Right ventricle myocardium superior (tissue), 1 donor: ENCODE results near the gene SKI. TPM values are rescaled to one million over a fixed set of nuclear protein-coding genes. Genes with fewer than 3 reads are reported as not detected.
A peak's percentile ranks its signal among the peaks of the same experiment; 100 is the strongest.
"Not testable (repeated sequence)": the region's sequence is repeated elsewhere in the genome, so short reads cannot be mapped to it uniquely, and the experiment has no call there.

Experiments
- ATAC-seq: fragments of 200-7000 bp; cut with Tn5 transposase; one replicate; pipeline ENCODE4 v1.9.1; 2020; ENCODE audit warnings: mild to moderate bottlenecking; ENCODE audit not compliant: poor library complexity
- DNase-seq: peaks from one replicate; pipeline ENCODE4 v3.0.0-alpha.2; 2020
- intact Hi-C: fragments of 100-400 bp; cut with DNase I; formaldehyde crosslinking; loops from one replicate; pipeline ENCODE4 v1.11.2; 2022
- total RNA-seq: library from RNA; stranded (reverse); fragmentation: NEBNext Ultra II Directional; extraction: Animal tissue kit (Norgen Biotek cat#: 25700); gene quantifications from one replicate; pipeline ENCODE4 v1.2.1, GENCODE V29; 2021
- donor health status: DM: no; HTN: yes; CAD: no; lungs with severe emphysema.

Gene SKI
- total RNA-seq, 1 donor from 2014 or later = 35.1 TPM

GRCh38 chr1:2331580-2331979 is 103.5 kb downstream of the SKI start:
- DNase-seq, intact Hi-C loops, ATAC-seq: not testable (repeated sequence)

GRCh38 chr1:2334366-2334765 is 106.2 kb downstream of the SKI start:
- no peak for ATAC-seq
- no peak for DNase-seq
- intact Hi-C loops = no loop called here

GRCh38 chr1:2334883-2335534 is 106.9 kb downstream of the SKI start:
- ATAC-seq = no peak

GRCh38 chr1:2335721-2336455 is 107.8 kb downstream of the SKI start:
- ATAC-seq (no peak), DNase-seq (no peak)
- intact Hi-C loops = no loop called here

More at GRCh38 chr1:2334883-2335534, 106.9 kb downstream of the SKI start:
- intact Hi-C loops = no loop called here
- DNase-seq = no peak

- ATAC-seq = no peak
- no peak for DNase-seq
- intact Hi-C loops = no loop called here
Observed at GRCh38 chr1:2336499-2336898, 108.4 kb downstream of the SKI start.

- intact Hi-C loops = no loop called here
- DNase-seq (no peak), ATAC-seq (no peak)
Observed at GRCh38 chr1:2337081-2337480, 109.0 kb downstream of the SKI start.

- intact Hi-C loops = no loop called here
- DNase-seq = no peak
- no peak for ATAC-seq
Observed at GRCh38 chr1:2337501-2337900, 109.4 kb downstream of the SKI start.

GRCh38 chr1:2339206-2340085 is 111.3 kb downstream of the SKI start:
- ATAC-seq (no peak), DNase-seq (no peak)
- intact Hi-C loops = no loop called here

- peak; percentile 22 for DNase-seq
- no peak for ATAC-seq
- intact Hi-C loops = no loop called here
Observed at GRCh38 chr1:2340086-2340917, 112.2 kb downstream of the SKI start.

- DNase-seq (peak; percentile 20), ATAC-seq (no peak)
- intact Hi-C loops = no loop called here
Observed at GRCh38 chr1:2340918-2341254, 112.8 kb downstream of the SKI start.

- intact Hi-C loops = no loop called here
- DNase-seq (peak; percentile 22), ATAC-seq (no peak)
Observed at GRCh38 chr1:2341706-2342383, 113.7 kb downstream of the SKI start.

- ATAC-seq (no peak), DNase-seq (peak; percentile 29)
- intact Hi-C loops = no loop called here
Observed at GRCh38 chr1:2342384-2343022, 114.4 kb downstream of the SKI start.

- intact Hi-C loops = no loop called here
- peak; percentile 32 for DNase-seq
- no peak for ATAC-seq
Observed at GRCh38 chr1:2343023-2343935, 115.2 kb downstream of the SKI start.

- ATAC-seq = no peak
- peak; percentile 30 for DNase-seq
- intact Hi-C loops = no loop called here
Observed at GRCh38 chr1:2344121-2344681, 116.1 kb downstream of the SKI start.

- intact Hi-C loops = no loop called here
- ATAC-seq = no peak
- DNase-seq = peak; percentile 22
Observed at GRCh38 chr1:2344744-2345296, 116.7 kb downstream of the SKI start.
